ENCODE data around the gene SPOCK1.

- no peak for TF ChIP-seq CTCF (IDR thresholded peaks at IDR 0.05)
- no peak for TF ChIP-seq POLR2A (IDR thresholded peaks at IDR 0.05)
Observed at GRCh38 chr5:137398154-137398553, 101.0 kb downstream of the SPOCK1 start.

Measured in Peyer's patch (tissue), 4 donors.